Skeletal muscle satellite cell (primary cell): ENCODE results near the gene ARID1A.
"Not testable (repeated sequence)": the region's sequence is repeated elsewhere in the genome, so short reads cannot be mapped to it uniquely, and the experiment has no call there.

Source experiments
- H3K27me3 ChIP-seq: 2 replicates; pipeline ENCODE4 v1.7.0; 2013; ENCODE audit warnings: low read length; ENCODE audit not compliant: control insufficient read depth, insufficient read depth
- H3K36me3 ChIP-seq: 2 replicates; pipeline ENCODE4 v1.7.0; 2013; ENCODE audit warnings: mild to moderate bottlenecking, control low read depth, low read length; ENCODE audit not compliant: insufficient read depth
- H3K4me1 ChIP-seq: 2 replicates; pipeline ENCODE4 v1.7.0; 2013; ENCODE audit warnings: low read length; ENCODE audit not compliant: control insufficient read depth, insufficient read depth
- H3K4me2 ChIP-seq: 2 replicates; pipeline ENCODE4 v1.7.0; 2013; ENCODE audit warnings: mild to moderate bottlenecking, low read length
- H3K4me3 ChIP-seq: 2 replicates; pipeline ENCODE4 v1.7.0; 2013; ENCODE audit warnings: low read length
- H3K9ac ChIP-seq: 2 replicates; pipeline ENCODE4 v1.7.0; 2013; ENCODE audit warnings: mild to moderate bottlenecking, low read depth, low read length, moderate library complexity
- H3K9me3 ChIP-seq: replicated peaks from 2 replicates; pipeline ENCODE4 v1.7.0; 2013; ENCODE audit warnings: mild to moderate bottlenecking, control low read depth, low read length

The ARID1A gene

GRCh38 chr1:26701266-26701994 is 5.6 kb downstream of the ARID1A start:
- H3K9me3 ChIP-seq: no peaks in the 10 kb centered on the region
- H3K4me2 ChIP-seq: peak overlapping the region; percentile 82
- H3K4me3 ChIP-seq: no peak overlapping the region
- no peak overlapping the region for H3K9ac ChIP-seq
- peaks cover 4% of the 10 kb centered on the region for H3K36me3 ChIP-seq
- H3K4me1 ChIP-seq: peaks cover 72% of the 10 kb centered on the region
- no peaks in the 10 kb centered on the region for H3K27me3 ChIP-seq

DNA sequence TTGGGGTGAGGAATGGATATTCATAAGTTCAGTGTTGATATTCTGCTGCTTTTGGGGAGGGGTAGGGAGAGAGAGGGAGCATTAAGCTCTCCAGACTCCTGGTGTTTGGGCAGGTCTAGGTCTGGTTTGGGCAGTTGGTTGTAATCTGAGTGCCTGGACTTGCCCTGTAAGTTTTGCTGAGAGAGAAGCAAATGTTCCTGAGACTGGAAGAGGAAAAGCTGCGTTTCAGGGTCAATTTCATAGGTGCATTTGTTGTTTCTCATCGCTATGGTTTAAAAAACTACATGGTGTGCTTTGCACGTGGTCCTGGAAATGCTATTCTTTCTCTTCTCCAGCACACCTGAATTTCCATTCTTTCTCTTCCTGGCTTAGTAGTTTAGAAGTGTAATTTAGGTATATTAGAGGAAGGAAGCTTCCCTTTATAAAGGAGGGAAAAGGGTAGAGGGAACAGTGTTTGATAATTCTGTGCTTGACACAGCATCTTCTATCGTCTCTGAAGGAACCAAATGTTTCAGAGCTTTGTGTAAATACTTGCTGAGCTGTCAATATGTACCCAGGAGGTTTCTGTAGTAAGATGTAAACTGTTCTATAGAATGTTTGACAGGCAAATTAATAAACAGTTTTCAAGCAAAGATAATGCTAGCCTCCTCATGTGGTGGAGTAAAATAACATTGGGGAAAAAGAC is 6.3 kb downstream of the ARID1A start:
- Histone ChIP-seq H3K27me3 (no peaks in the 10 kb centered on the region), H3K36me3 (peaks cover 4% of the 10 kb centered on the region), H3K4me1 (peaks cover 79% of the 10 kb centered on the region), H3K9me3 (no peaks in the 10 kb centered on the region), H3K4me3 (no peak overlapping the region), H3K9ac (no peak overlapping the region), H3K4me2 (peak overlapping the region; percentile 14)

- Histone ChIP-seq H3K9ac (no peak overlapping the region), H3K36me3 (peaks cover 4% of the 10 kb centered on the region), H3K9me3 (no peaks in the 10 kb centered on the region), H3K27me3 (no peaks in the 10 kb centered on the region), H3K4me3 (no peak overlapping the region), H3K4me1 (peaks cover 84% of the 10 kb centered on the region), H3K4me2 (no peak overlapping the region)
These were observed 6.8 kb downstream of the ARID1A start for GRCh38 chr1:26702680-26703038.

GRCh38 chr1:26703478-26703877 is 7.7 kb downstream of the ARID1A start:
- Histone ChIP-seq H3K9ac (no peak overlapping the region), H3K36me3 (peaks cover 4% of the 10 kb centered on the region), H3K4me3 (no peak overlapping the region), H3K4me1 (peaks cover 84% of the 10 kb centered on the region), H3K27me3 (no peaks in the 10 kb centered on the region), H3K9me3 (no peaks in the 10 kb centered on the region), H3K4me2 (no peak overlapping the region)

- H3K36me3 ChIP-seq: peaks cover 10% of the 10 kb centered on the region
- H3K4me3 ChIP-seq: no peak overlapping the region
- peaks cover 73% of the 10 kb centered on the region for H3K4me1 ChIP-seq
- H3K27me3 ChIP-seq: no peaks in the 10 kb centered on the region
- H3K9ac ChIP-seq: no peak overlapping the region
- no peak overlapping the region for H3K4me2 ChIP-seq
- H3K9me3 ChIP-seq: no peaks in the 10 kb centered on the region
These were observed 8.8 kb downstream of the ARID1A start for GRCh38 chr1:26704629-26705028.

- not testable (repeated sequence) for H3K9me3 ChIP-seq, H3K4me3 ChIP-seq, H3K27me3 ChIP-seq, H3K36me3 ChIP-seq, H3K9ac ChIP-seq
- Histone ChIP-seq H3K4me1 (peaks cover 67% of the 10 kb centered on the region), H3K4me2 (peak overlapping the region; percentile 70)
These were observed 9.4 kb downstream of the ARID1A start for GRCh38 chr1:26705227-26705626.

DNA sequence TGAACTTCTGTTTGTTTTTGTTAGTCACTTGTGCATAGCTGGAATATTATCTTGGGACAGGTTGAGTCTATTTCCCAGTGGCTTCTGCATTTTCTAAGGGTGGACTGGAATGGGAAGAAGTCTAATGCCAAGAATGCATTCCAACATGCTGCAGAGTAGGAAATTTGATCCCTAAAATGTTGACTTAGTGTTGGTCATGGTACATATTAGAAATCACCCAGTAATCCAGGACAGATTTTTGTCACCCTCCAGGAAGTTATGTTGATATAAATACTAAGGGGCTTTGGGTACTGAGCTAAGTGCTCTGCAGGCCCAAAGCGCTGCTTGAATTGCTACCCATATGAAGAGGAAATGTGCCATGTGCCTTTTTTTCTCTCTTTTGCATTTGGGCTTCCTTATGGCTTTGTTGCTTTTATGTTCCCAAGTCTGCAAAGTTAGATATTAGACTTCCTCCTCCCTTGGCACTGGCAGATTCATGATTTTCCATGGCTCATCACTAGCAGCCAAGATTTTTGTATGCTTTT is 10.0 kb downstream of the ARID1A start:
- Histone ChIP-seq H3K4me1 (peaks cover 61% of the 10 kb centered on the region), H3K27me3 (no peaks in the 10 kb centered on the region), H3K4me2 (peak overlapping the region; percentile 70), H3K9ac (peak overlapping the region; percentile 25), H3K9me3 (no peaks in the 10 kb centered on the region), H3K4me3 (peak overlapping the region; percentile 22), H3K36me3 (peaks cover 10% of the 10 kb centered on the region)

- H3K27me3 ChIP-seq: no peaks in the 10 kb centered on the region
- peaks cover 56% of the 10 kb centered on the region for H3K4me1 ChIP-seq
- H3K4me3 ChIP-seq: peak overlapping the region; percentile 22
- no peaks in the 10 kb centered on the region for H3K9me3 ChIP-seq
- H3K9ac ChIP-seq: peak overlapping the region; percentile 25
- peaks cover 10% of the 10 kb centered on the region for H3K36me3 ChIP-seq
- peak overlapping the region; percentile 70 for H3K4me2 ChIP-seq
These were observed 10.5 kb downstream of the ARID1A start for GRCh38 chr1:26706315-26706714.

GRCh38 chr1:26710811-26711210 is 15.0 kb downstream of the ARID1A start:
- H3K4me1 ChIP-seq: peaks cover 20% of the 10 kb centered on the region
- H3K9ac ChIP-seq: no peak overlapping the region
- H3K4me2 ChIP-seq: no peak overlapping the region
- peaks cover 19% of the 10 kb centered on the region for H3K36me3 ChIP-seq
- no peaks in the 10 kb centered on the region for H3K9me3 ChIP-seq
- no peaks in the 10 kb centered on the region for H3K27me3 ChIP-seq
- H3K4me3 ChIP-seq: no peak overlapping the region

DNA sequence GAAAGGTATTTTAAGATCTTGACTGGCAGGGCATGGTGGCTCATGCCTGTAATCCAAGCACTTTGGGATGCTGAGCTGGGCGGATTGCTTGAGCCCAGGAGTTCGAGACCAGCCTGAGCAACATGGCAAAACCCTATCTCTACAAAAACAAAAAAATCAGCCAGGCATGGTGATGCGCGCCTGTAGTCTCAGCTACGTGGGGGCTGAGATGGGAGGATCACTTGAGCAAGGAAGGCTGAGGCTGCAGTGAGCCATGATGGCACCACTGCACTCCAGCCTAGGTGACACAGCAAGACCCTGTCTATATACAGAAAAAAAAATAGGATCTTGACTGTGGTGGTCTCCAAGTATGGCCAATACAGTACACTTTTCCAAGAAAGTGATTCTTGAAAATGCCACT is 16.0 kb downstream of the ARID1A start:
- Histone ChIP-seq H3K9ac (no peak overlapping the region), H3K4me1 (peaks cover 11% of the 10 kb centered on the region), H3K4me3 (no peak overlapping the region), H3K27me3 (no peaks in the 10 kb centered on the region), H3K9me3 (no peaks in the 10 kb centered on the region), H3K4me2 (no peak overlapping the region), H3K36me3 (peaks cover 19% of the 10 kb centered on the region)

- Histone ChIP-seq H3K9ac (no peak overlapping the region), H3K4me2 (no peak overlapping the region), H3K4me3 (no peak overlapping the region), H3K27me3 (no peaks in the 10 kb centered on the region), H3K36me3 (peaks cover 14% of the 10 kb centered on the region), H3K4me1 (peaks cover 8% of the 10 kb centered on the region), H3K9me3 (no peaks in the 10 kb centered on the region)
These were observed 21.2 kb downstream of the ARID1A start for GRCh38 chr1:26717017-26717491.
